GM23338 (cell line): ENCODE results near the gene PARL. TPM values are rescaled to one million over a fixed set of nuclear protein-coding genes. Genes with fewer than 3 reads are reported as not detected.

ENCODE experiments used
- ATAC-seq: fragments of 200-7000 bp; cut with Tn5 transposase; 3 replicates; pipeline ENCODE4 v1.9.1; 2020
- DNase-seq: peaks from one replicate; pipeline ENCODE4 v3.0.0-alpha.2; 2015; ENCODE audit warnings: low spot score
- H2AFZ ChIP-seq: fragments of 200-600 bp; sonication (generic); 2 replicates; pipeline ENCODE4 v1.8.0; 2016; ENCODE audit warnings: antibody characterized with exemption, mild to moderate bottlenecking, moderate library complexity
- H3F3A ChIP-seq: fragments of 200-600 bp; sonication (generic); replicated peaks from 2 replicates; pipeline ENCODE4 v1.8.0; 2017; ENCODE audit warnings: antibody characterized with exemption, mixed run types, low read depth
- H3K27ac ChIP-seq: fragments of 200-600 bp; sonication (generic); 2 replicates; pipeline ENCODE4 v1.6.1; 2016; ENCODE audit warnings: low read depth
- H3K27me3 ChIP-seq: fragments of 200-600 bp; sonication (generic); 2 replicates; pipeline ENCODE4 v1.8.0; 2016; ENCODE audit warnings: mild to moderate bottlenecking, mixed run types, moderate library complexity; ENCODE audit not compliant: insufficient read depth
- H3K36me3 ChIP-seq: fragments of 200-600 bp; sonication (generic); 2 replicates; pipeline ENCODE4 v1.8.0; 2016; ENCODE audit warnings: mild to moderate bottlenecking; ENCODE audit not compliant: insufficient read depth
- H3K4me1 ChIP-seq: fragments of 200-600 bp; sonication (generic); 2 replicates; pipeline ENCODE4 v1.8.0; 2016; ENCODE audit warnings: mild to moderate bottlenecking, moderate library complexity; ENCODE audit not compliant: insufficient read depth
- H3K4me2 ChIP-seq: fragments of 200-600 bp; sonication (generic); 2 replicates; pipeline ENCODE4 v1.7.1; 2017; ENCODE audit warnings: mixed run types
- H3K4me3 ChIP-seq: fragments of 200-600 bp; sonication (generic); 2 replicates; pipeline ENCODE4 v1.6.1; 2016; ENCODE audit warnings: mixed run types
- H3K79me2 ChIP-seq: fragments of 200-600 bp; sonication (generic); replicated peaks from 2 replicates; pipeline ENCODE4 v1.8.0; 2017; ENCODE audit warnings: mild to moderate bottlenecking; ENCODE audit not compliant: insufficient read depth
- H3K9me2 ChIP-seq: fragments of 200-600 bp; sonication (generic); 2 replicates; pipeline ENCODE4 v1.8.0; 2017; ENCODE audit not compliant: insufficient read depth
- H4K20me1 ChIP-seq: fragments of 200-600 bp; sonication (generic); replicated peaks from 2 replicates; pipeline ENCODE4 v1.8.0; 2017; ENCODE audit warnings: mild to moderate bottlenecking; ENCODE audit not compliant: insufficient read depth
- H3K27ac Mint-ChIP-seq: 2 replicates; pipeline ENCODE4 v1.8.0; 2020; ENCODE audit warnings: inconsistent platforms, mild to moderate bottlenecking, moderate library complexity, mixed read lengths
- H3K27me3 Mint-ChIP-seq: 3 replicates; pipeline ENCODE4 v1.8.0; 2022; ENCODE audit warnings: low read depth, mild to moderate bottlenecking, moderate library complexity, mixed read lengths, inconsistent platforms; ENCODE audit not compliant: insufficient read depth, poor library complexity
- H3K36me3 Mint-ChIP-seq: 3 replicates; pipeline ENCODE4 v1.8.0; 2021; ENCODE audit warnings: low read depth, mild to moderate bottlenecking, inconsistent platforms, moderate library complexity, mixed read lengths
- H3K4me1 Mint-ChIP-seq: 3 replicates; pipeline ENCODE4 v1.8.0; 2020; ENCODE audit warnings: mild to moderate bottlenecking, inconsistent platforms, mixed read lengths
- H3K4me3 Mint-ChIP-seq: 3 replicates; pipeline ENCODE4 v1.8.0; 2021; ENCODE audit warnings: moderate library complexity, mild to moderate bottlenecking, inconsistent platforms, mixed read lengths
- H3K9me3 Mint-ChIP-seq: 3 replicates; pipeline ENCODE4 v1.8.0; 2020; ENCODE audit warnings: moderate library complexity, mild to moderate bottlenecking, inconsistent platforms, mixed read lengths
- EZH2 ChIP-seq: fragments of 200-600 bp; sonication (generic); IDR thresholded peaks from one replicate; pipeline ENCODE4 v1.8.0; 2017; ENCODE audit warnings: antibody characterized with exemption, mild to moderate bottlenecking, low read depth; ENCODE audit not compliant: unreplicated experiment
- EZH2phosphoT487 ChIP-seq: fragments of 200-600 bp; sonication (generic); IDR thresholded peaks from one replicate; pipeline ENCODE4 v1.8.1; 2018; ENCODE audit warnings: antibody characterized with exemption; ENCODE audit not compliant: unreplicated experiment
- JUNB ChIP-seq: IDR thresholded peaks from one replicate; pipeline ENCODE4 v1.6.1; 2016; ENCODE audit warnings: antibody characterized with exemption; ENCODE audit not compliant: unreplicated experiment
- NANOG ChIP-seq: IDR thresholded peaks from 2 replicates; pipeline ENCODE4 v1.6.1; 2016; ENCODE audit warnings: antibody characterized with exemption, borderline replicate concordance
- POLR2AphosphoS5 ChIP-seq: IDR thresholded peaks from 2 replicates; pipeline ENCODE4 v1.6.1; 2016; ENCODE audit warnings: antibody characterized with exemption, low read depth
- STAT1 ChIP-seq: IDR thresholded peaks from one replicate; pipeline ENCODE4 v1.6.1; 2016; ENCODE audit warnings: antibody characterized with exemption; ENCODE audit not compliant: unreplicated experiment
- ZNF114 ChIP-seq: fragments of 250-450 bp; sonication (Bioruptor Pico); IDR thresholded peaks from 2 replicates; pipeline ENCODE4 v1.5.0; 2020; ENCODE audit warnings: mild to moderate bottlenecking, moderate library complexity
- polyA plus RNA-seq: library from polyadenylated mRNA; unstranded; fragments of >200 nt; fragmentation: Nextera tagmentation; extraction: Ambion mirVana; gene quantifications from 2 replicates; pipeline ENCODE4 v1.2.1, GENCODE V29; 2016
- total RNA-seq: library from RNA; depleted of rRNA; stranded (reverse); fragments of >200 nt; shearing (Covaris generic); gene quantifications from 2 replicates; pipeline ENCODE4 v1.2.3, GENCODE V29; 2014
- TF ChIP-seq, protein P1 (sequence below), 2 experiments: fragments of 200-600 bp in 1 of 2; sonication (generic) in 1 of 2; conservative IDR thresholded peaks; 2 replicates each; pipeline versions ENCODE4 v1.5.1 to v1.6.1; 2016 to 2017; ENCODE audit warnings: antibody characterized with exemption in 2 of 2, low read depth in 2 of 2, mild to moderate bottlenecking in 2 of 2, moderate library complexity in 1 of 2
- TF ChIP-seq, protein P2 (sequence below): IDR thresholded peaks from one replicate; pipeline ENCODE4 v1.6.1; 2018; ENCODE audit warnings: antibody characterized with exemption; ENCODE audit not compliant: unreplicated experiment
- TF ChIP-seq, protein P3 (sequence below): fragments of 250-450 bp; sonication (Bioruptor Pico); IDR thresholded peaks from 2 replicates; pipeline ENCODE4 v1.5.0; 2020; ENCODE audit warnings: mild to moderate bottlenecking, moderate library complexity

The PARL gene
- total and polyA plus RNA-seq, 2 experiments from 2014 or later = 67.5 to 78.7 TPM

DNA sequence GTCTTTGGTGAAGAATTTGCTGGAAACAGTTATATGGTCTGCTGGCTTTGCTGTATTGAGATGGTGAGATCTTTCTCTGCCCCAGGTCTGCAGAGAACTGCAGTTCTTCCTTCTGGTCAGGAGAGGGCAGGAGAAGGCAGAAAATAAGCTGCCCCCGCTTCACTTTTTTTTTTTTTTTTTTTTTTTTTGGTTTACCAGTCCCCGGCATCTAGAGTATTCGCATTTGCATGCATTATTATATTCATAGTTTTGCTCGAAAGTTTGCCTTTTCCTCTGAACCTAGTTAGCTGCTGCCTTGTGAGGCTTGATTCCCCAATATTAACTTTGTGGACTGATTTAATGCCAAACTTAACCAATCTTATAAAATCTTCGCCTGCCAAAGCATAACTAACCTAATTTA lies 10.6 kb upstream of the PARL start:
- Mint-ChIP-seq H3K36me3 (0 out of 3 replicates have a peak, but pooled peaks cover 1% of the 10 kb centered on the region), H3K27ac (no peak overlapping the region), H3K4me1 (peaks cover 15% of the 10 kb centered on the region), H3K27me3 (peaks cover 17% of the 10 kb centered on the region), H3K9me3 (peaks cover 4% of the 10 kb centered on the region; the same call in 2 of the 3 replicates), H3K4me3 (no peak overlapping the region)
- TF ChIP-seq JUNB = no peak
- TF ChIP-seq, protein P1, sequence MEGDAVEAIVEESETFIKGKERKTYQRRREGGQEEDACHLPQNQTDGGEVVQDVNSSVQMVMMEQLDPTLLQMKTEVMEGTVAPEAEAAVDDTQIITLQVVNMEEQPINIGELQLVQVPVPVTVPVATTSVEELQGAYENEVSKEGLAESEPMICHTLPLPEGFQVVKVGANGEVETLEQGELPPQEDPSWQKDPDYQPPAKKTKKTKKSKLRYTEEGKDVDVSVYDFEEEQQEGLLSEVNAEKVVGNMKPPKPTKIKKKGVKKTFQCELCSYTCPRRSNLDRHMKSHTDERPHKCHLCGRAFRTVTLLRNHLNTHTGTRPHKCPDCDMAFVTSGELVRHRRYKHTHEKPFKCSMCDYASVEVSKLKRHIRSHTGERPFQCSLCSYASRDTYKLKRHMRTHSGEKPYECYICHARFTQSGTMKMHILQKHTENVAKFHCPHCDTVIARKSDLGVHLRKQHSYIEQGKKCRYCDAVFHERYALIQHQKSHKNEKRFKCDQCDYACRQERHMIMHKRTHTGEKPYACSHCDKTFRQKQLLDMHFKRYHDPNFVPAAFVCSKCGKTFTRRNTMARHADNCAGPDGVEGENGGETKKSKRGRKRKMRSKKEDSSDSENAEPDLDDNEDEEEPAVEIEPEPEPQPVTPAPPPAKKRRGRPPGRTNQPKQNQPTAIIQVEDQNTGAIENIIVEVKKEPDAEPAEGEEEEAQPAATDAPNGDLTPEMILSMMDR (conservative IDR thresholded peaks at IDR 0.05; ENCODE audit: low read depth in 2 of 2) = peak; percentile 76 to 85
- Histone ChIP-seq H3K9me2 (no peaks in the 10 kb centered on the region), H3K36me3 (no peaks in the 10 kb centered on the region), H3F3A (no peaks in the 10 kb centered on the region), H3K4me3 (no peak overlapping the region), H3K4me2 (no peak overlapping the region), H3K79me2 (no peaks in the 10 kb centered on the region), H2AFZ (no peak overlapping the region), H3K4me1 (peaks cover 5% of the 10 kb centered on the region; the same call in 1 of the 2 replicates), H3K27ac (no peak overlapping the region), H3K27me3 (no peaks in the 10 kb centered on the region), H4K20me1 (no peaks in the 10 kb centered on the region)
- ATAC-seq (peak; percentile 68), DNase-seq (peak; percentile 68)

DNA sequence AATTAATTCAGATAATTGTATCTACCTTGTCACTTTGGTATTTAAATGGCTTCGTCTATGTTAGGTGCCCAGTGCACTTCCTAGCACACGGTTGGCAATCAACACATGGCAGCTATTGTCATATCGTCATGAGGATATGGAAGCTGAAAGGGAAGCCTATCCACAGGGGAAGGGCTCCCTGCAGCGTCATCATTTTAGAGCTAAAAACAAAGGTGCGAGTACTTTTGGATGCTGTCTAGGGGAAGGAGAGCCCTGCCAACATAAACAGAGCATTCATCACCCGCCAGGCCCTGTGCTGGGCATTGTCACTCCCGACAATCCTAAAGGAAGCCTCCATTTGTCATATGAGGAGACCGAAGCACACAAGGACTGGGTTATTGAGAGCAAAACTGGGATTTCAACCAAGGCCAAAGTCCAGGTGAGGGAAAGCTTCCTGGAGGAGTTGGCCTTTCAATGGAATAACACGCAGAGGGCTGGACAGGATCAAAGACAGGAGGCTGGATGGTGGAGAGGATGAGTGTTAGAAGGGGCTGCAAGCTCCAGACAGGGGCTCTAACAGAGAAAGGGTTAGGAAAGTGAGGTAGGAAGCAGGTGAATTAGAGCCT lies 8.0 kb upstream of the PARL start:
- H3K9me2 ChIP-seq = no peaks in the 10 kb centered on the region
- H3K79me2 ChIP-seq = no peaks in the 10 kb centered on the region
- H3K27me3 Mint-ChIP-seq = peaks cover 14% of the 10 kb centered on the region
- no peaks in the 10 kb centered on the region for H3K36me3 Mint-ChIP-seq
- H2AFZ ChIP-seq = no peak overlapping the region
- H3K4me1 ChIP-seq = no peaks in the 10 kb centered on the region
- H3K4me1 Mint-ChIP-seq = peaks cover 7% of the 10 kb centered on the region
- H4K20me1 ChIP-seq = no peaks in the 10 kb centered on the region
- H3K4me3 Mint-ChIP-seq = no peak overlapping the region
- no peak overlapping the region for H3K27ac ChIP-seq
- no peaks in the 10 kb centered on the region for H3K9me3 Mint-ChIP-seq
- DNase-seq (no peak), ATAC-seq (no peak)
- H3K4me3 ChIP-seq = no peak overlapping the region
- no peak overlapping the region for H3K27ac Mint-ChIP-seq
- no peaks in the 10 kb centered on the region for H3F3A ChIP-seq
- H3K36me3 ChIP-seq = no peaks in the 10 kb centered on the region
- no peak overlapping the region for H3K4me2 ChIP-seq
- no peaks in the 10 kb centered on the region for H3K27me3 ChIP-seq
- TF ChIP-seq NANOG = no peak
- TF ChIP-seq, protein P2, sequence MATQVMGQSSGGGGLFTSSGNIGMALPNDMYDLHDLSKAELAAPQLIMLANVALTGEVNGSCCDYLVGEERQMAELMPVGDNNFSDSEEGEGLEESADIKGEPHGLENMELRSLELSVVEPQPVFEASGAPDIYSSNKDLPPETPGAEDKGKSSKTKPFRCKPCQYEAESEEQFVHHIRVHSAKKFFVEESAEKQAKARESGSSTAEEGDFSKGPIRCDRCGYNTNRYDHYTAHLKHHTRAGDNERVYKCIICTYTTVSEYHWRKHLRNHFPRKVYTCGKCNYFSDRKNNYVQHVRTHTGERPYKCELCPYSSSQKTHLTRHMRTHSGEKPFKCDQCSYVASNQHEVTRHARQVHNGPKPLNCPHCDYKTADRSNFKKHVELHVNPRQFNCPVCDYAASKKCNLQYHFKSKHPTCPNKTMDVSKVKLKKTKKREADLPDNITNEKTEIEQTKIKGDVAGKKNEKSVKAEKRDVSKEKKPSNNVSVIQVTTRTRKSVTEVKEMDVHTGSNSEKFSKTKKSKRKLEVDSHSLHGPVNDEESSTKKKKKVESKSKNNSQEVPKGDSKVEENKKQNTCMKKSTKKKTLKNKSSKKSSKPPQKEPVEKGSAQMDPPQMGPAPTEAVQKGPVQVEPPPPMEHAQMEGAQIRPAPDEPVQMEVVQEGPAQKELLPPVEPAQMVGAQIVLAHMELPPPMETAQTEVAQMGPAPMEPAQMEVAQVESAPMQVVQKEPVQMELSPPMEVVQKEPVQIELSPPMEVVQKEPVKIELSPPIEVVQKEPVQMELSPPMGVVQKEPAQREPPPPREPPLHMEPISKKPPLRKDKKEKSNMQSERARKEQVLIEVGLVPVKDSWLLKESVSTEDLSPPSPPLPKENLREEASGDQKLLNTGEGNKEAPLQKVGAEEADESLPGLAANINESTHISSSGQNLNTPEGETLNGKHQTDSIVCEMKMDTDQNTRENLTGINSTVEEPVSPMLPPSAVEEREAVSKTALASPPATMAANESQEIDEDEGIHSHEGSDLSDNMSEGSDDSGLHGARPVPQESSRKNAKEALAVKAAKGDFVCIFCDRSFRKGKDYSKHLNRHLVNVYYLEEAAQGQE = no peak
- TF ChIP-seq POLR2AphosphoS5 = no peak
- no peak for TF ChIP-seq EZH2phosphoT487
- no peak for TF ChIP-seq STAT1
- TF ChIP-seq ZNF114 (CRISPR knock-in tag) = no peak
- TF ChIP-seq JUNB = no peak
- TF ChIP-seq, protein P3, sequence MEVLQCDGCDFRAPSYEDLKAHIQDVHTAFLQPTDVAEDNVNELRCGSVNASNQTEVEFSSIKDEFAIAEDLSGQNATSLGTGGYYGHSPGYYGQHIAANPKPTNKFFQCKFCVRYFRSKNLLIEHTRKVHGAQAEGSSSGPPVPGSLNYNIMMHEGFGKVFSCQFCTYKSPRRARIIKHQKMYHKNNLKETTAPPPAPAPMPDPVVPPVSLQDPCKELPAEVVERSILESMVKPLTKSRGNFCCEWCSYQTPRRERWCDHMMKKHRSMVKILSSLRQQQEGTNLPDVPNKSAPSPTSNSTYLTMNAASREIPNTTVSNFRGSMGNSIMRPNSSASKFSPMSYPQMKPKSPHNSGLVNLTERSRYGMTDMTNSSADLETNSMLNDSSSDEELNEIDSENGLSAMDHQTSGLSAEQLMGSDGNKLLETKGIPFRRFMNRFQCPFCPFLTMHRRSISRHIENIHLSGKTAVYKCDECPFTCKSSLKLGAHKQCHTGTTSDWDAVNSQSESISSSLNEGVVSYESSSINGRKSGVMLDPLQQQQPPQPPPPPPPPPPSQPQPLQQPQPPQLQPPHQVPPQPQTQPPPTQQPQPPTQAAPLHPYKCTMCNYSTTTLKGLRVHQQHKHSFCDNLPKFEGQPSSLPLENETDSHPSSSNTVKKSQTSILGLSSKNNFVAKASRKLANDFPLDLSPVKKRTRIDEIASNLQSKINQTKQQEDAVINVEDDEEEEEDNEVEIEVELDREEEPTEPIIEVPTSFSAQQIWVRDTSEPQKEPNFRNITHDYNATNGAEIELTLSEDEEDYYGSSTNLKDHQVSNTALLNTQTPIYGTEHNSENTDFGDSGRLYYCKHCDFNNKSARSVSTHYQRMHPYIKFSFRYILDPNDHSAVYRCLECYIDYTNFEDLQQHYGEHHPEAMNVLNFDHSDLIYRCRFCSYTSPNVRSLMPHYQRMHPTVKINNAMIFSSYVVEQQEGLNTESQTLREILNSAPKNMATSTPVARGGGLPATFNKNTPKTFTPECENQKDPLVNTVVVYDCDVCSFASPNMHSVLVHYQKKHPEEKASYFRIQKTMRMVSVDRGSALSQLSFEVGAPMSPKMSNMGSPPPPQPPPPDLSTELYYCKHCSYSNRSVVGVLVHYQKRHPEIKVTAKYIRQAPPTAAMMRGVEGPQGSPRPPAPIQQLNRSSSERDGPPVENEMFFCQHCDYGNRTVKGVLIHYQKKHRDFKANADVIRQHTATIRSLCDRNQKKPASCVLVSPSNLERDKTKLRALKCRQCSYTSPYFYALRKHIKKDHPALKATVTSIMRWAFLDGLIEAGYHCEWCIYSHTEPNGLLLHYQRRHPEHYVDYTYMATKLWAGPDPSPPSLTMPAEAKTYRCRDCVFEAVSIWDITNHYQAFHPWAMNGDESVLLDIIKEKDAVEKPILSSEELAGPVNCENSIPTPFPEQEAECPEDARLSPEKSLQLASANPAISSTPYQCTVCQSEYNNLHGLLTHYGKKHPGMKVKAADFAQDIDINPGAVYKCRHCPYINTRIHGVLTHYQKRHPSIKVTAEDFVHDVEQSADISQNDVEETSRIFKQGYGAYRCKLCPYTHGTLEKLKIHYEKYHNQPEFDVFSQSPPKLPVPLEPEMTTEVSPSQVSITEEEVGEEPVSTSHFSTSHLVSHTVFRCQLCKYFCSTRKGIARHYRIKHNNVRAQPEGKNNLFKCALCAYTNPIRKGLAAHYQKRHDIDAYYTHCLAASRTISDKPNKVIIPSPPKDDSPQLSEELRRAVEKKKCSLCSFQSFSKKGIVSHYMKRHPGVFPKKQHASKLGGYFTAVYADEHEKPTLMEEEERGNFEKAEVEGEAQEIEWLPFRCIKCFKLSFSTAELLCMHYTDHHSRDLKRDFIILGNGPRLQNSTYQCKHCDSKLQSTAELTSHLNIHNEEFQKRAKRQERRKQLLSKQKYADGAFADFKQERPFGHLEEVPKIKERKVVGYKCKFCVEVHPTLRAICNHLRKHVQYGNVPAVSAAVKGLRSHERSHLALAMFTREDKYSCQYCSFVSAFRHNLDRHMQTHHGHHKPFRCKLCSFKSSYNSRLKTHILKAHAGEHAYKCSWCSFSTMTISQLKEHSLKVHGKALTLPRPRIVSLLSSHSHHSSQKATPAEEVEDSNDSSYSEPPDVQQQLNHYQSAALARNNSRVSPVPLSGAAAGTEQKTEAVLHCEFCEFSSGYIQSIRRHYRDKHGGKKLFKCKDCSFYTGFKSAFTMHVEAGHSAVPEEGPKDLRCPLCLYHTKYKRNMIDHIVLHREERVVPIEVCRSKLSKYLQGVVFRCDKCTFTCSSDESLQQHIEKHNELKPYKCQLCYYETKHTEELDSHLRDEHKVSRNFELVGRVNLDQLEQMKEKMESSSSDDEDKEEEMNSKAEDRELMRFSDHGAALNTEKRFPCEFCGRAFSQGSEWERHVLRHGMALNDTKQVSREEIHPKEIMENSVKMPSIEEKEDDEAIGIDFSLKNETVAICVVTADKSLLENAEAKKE (CRISPR knock-in tag) = no peak
- TF ChIP-seq EZH2 = no peak
